MM.1S (cell line): ENCODE data around the gene LMO7.
"Not testable (repeated sequence)": the region's sequence is repeated elsewhere in the genome, so short reads cannot be mapped to it uniquely, and the experiment has no call there.

Experiments used
- EZH2 ChIP-seq: fragments of 300-600 bp; sonication (generic); optimal IDR thresholded peaks from 2 replicates; pipeline ENCODE3; 2017; ENCODE audit warnings: low read depth, mild to moderate bottlenecking, antibody characterized with exemption, low read length, mixed read lengths
- TF ChIP-seq, protein P1 (sequence below): fragments of 300-600 bp; sonication (generic); IDR thresholded peaks from 2 replicates; pipeline ENCODE4 v1.5.1; 2016; ENCODE audit warnings: antibody characterized with exemption, low read length, mixed read lengths

DNA sequence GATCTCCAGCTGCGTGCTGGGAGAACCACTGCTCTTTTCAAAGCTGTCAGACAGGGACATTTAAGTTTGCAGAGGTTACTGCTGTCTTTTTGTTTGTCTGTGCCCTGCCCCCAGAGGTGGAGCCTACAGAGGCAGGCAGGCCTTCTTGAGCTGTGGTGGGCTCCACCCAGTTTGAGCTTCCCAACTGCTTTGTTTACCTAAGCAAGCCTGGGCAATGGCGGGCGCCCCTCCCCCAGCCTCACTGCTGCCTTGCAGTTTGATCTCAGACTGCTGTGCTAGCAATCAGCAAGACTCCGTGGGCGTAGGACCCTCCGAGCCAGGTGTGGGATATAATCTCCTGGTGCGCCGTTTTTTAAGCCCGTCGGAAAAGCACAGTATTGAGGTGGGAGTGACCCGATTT is 97.0 kb downstream of the LMO7 start:
- TF ChIP-seq, protein P1, sequence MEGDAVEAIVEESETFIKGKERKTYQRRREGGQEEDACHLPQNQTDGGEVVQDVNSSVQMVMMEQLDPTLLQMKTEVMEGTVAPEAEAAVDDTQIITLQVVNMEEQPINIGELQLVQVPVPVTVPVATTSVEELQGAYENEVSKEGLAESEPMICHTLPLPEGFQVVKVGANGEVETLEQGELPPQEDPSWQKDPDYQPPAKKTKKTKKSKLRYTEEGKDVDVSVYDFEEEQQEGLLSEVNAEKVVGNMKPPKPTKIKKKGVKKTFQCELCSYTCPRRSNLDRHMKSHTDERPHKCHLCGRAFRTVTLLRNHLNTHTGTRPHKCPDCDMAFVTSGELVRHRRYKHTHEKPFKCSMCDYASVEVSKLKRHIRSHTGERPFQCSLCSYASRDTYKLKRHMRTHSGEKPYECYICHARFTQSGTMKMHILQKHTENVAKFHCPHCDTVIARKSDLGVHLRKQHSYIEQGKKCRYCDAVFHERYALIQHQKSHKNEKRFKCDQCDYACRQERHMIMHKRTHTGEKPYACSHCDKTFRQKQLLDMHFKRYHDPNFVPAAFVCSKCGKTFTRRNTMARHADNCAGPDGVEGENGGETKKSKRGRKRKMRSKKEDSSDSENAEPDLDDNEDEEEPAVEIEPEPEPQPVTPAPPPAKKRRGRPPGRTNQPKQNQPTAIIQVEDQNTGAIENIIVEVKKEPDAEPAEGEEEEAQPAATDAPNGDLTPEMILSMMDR: not testable (repeated sequence)
- TF ChIP-seq EZH2: not testable (repeated sequence)
